Measurements from ENCODE around the gene SPOCD1. TPM values are rescaled to one million over a fixed set of nuclear protein-coding genes. Genes with fewer than 3 reads are reported as not detected.

Gene SPOCD1
- total RNA-seq, 4 donors from 2014 or later: 0.42 to 14.1 (median 0.66) TPM; not detected in 1

DNA sequence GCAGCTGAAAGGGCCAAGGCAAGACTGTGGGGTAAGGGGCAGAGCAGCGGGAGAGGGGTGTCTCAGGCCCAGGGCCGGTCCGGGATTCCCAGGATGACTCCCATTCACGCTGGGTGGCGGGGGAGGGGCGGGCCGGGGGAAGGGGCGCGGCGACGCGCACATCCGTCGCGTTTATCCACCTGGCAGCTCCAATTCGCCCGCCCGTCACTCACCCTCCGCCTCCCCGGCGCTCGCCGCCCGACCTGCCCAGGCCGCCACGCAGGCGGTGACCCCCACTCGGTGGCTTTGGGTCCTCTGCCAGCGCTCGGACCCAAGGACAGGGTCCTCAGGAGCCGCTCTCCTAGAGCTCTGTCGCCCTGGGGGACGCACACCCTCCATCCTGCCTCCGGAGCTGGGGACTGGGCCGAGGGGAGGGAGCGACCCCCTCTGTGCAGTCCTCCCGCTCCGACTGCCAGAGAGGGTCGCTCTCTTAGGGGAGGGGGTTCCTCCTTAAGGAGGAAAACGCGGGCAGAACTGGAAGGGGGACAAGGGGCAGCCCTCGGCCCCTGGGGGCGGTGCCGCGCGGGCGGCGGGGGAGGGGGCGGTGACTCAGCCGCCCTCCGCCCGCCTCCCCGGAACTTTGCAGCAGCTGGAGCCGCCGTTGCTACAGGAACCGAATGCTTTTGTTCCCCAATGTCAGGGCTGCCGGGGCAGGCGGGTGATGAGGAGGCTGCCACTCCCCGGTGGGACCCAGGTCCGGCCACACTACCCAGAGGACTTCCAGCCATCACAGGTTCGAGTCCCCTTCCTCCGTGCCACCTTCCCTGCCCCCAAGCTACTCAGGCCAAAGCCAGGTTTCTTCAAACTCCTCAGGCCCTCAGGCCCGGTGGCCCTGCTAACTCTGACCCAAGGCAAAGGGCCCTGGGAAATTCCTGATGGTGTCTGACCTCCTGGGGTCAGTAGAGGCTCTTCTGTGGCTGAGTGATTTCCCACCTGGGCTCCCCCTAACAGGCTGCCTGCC, 55.1 kb downstream of the SPOCD1 start:
- Histone ChIP-seq H3K36me3 (no peaks in the 10 kb centered on the region), H3K27me3 (peaks cover 0 to 25% of the 10 kb centered on the region in 2 donors), H3K9me3 (no peaks in the 10 kb centered on the region), H3K4me3 (peak overlapping the region; percentile 33 to 54 (median 44)), H3K27ac (peak overlapping the region in 2 of 4 donors; percentile 49 to 50), H3K4me1 (peaks cover 0 to 49% (median 29%) of the 10 kb centered on the region in 4 donors)
- TF ChIP-seq POLR2A (IDR thresholded peaks at IDR 0.05): no peak
- TF ChIP-seq, protein P1, sequence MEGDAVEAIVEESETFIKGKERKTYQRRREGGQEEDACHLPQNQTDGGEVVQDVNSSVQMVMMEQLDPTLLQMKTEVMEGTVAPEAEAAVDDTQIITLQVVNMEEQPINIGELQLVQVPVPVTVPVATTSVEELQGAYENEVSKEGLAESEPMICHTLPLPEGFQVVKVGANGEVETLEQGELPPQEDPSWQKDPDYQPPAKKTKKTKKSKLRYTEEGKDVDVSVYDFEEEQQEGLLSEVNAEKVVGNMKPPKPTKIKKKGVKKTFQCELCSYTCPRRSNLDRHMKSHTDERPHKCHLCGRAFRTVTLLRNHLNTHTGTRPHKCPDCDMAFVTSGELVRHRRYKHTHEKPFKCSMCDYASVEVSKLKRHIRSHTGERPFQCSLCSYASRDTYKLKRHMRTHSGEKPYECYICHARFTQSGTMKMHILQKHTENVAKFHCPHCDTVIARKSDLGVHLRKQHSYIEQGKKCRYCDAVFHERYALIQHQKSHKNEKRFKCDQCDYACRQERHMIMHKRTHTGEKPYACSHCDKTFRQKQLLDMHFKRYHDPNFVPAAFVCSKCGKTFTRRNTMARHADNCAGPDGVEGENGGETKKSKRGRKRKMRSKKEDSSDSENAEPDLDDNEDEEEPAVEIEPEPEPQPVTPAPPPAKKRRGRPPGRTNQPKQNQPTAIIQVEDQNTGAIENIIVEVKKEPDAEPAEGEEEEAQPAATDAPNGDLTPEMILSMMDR (IDR thresholded peaks at IDR 0.05): no peak
- TF ChIP-seq EP300 (IDR thresholded peaks at IDR 0.05): no peak
- DNase-seq (ENCODE audit: low spot score in 2 of 2): no peak
- 5% methylated on average over 26 to 43 of the region's 63 CpGs for WGBS, 2 donors

DNA sequence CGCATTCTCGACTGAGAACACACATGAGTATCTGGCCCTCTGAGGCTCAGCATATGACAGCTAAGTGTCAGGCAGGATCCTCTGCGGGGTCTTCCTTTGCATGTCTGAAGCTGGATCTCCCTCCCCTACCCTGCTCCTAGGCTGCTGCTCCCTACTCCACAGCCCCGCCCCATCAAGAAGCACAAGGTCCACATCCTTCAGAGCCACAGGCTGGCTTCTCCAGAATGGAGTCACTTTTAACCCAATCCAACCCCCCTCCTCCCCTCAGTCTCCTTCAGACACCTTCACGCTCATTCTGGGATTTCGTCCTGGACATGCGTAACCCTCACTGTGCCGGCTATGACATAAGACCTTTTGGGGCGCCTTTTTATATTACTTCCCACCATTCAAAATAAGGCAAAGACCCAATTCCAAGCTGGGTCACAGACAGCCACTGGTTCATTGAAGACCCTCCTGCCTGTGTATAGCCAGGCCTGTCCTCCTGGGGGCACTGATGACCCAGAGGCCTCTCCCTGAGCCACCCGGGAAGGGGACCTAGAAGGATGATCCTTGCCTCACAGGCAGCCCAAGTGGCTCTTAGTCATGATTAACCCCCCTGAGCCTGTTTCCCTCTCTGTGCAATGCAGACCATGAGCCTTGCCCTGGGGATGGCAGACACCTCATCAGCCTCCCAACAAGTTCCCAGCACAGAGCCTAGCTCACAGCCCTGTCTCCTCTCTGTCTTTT, 56.4 kb downstream of the SPOCD1 start:
- WGBS, 2 donors: 78% methylated on average over 9 to 10 of the region's 10 CpGs
- no peak overlapping the region for H3K4me3 ChIP-seq

DNA sequence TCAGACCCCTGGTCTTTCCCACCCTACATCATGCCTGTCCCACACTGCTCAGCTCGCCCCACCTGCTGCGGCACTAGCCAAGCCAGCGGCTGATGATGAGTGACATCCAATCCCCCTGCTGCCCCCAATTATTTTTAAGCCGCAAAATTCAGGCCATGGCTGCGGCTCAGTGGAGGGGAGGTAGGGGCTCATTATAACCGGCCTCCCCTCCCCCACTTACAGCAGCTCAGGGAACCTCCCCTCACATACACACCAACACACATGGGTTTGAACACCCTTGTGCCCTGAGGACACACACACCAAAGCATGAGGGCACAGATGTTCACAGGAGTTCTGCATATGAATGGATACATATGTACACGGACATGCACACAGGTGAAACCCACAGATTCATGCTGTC, 57.0 kb downstream of the SPOCD1 start:
- WGBS, 2 donors: 88 to 90% methylated on average over 7 of the region's 7 CpGs

More for the DNA sequence above, 56.4 kb downstream of the SPOCD1 start:
- Histone ChIP-seq H3K27ac (no peak overlapping the region), H3K36me3 (no peaks in the 10 kb centered on the region), H3K9me3 (no peaks in the 10 kb centered on the region), H3K27me3 (peaks cover 0 to 19% of the 10 kb centered on the region in 2 donors), H3K4me1 (peaks cover 0 to 52% (median 38%) of the 10 kb centered on the region in 4 donors)
- TF ChIP-seq EP300 (IDR thresholded peaks at IDR 0.05): no peak
- TF ChIP-seq, protein P1 (IDR thresholded peaks at IDR 0.05): no peak
- no peak for TF ChIP-seq POLR2A (IDR thresholded peaks at IDR 0.05)
- DNase-seq (ENCODE audit: low spot score in 2 of 2): no peak

DNA sequence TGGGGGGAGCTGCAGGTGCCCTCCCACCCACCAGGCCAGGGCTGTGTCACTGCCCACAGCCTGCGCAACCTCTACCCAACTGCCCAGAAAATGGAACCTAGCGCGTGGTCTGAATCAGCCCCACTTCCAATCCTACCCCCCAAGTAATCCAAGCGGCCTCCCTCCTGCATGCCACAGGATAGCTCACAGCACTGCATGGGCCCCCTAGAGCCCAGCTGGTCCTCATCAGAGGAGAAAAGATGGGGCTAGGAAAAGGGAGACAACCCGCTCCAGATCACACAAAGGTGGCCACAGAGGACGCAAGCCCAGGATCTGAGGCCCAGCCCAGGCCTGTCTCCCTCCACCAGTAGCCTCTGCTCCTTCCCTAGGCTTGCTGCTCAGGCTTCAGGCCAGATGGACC, 57.8 kb downstream of the SPOCD1 start:
- no peak overlapping the region for H3K27ac ChIP-seq
- no peak for DNase-seq (ENCODE audit: low spot score in 2 of 2)
- TF ChIP-seq, protein P1 (IDR thresholded peaks at IDR 0.05): no peak
- TF ChIP-seq POLR2A (IDR thresholded peaks at IDR 0.05): no peak
- TF ChIP-seq EP300 (IDR thresholded peaks at IDR 0.05): no peak
- 95 to 97% methylated on average over 6 of the region's 6 CpGs for WGBS, 2 donors
- no peaks in the 10 kb centered on the region for H3K9me3 ChIP-seq
- H3K4me3 ChIP-seq: no peak overlapping the region
- no peaks in the 10 kb centered on the region for H3K36me3 ChIP-seq
- H3K4me1 ChIP-seq: peaks cover 0 to 56% (median 43%) of the 10 kb centered on the region in 4 donors
- H3K27me3 ChIP-seq: peaks cover 0 to 10% of the 10 kb centered on the region in 2 donors

More for the DNA sequence above, 57.0 kb downstream of the SPOCD1 start:
- H3K27ac ChIP-seq: no peak overlapping the region
- TF ChIP-seq, protein P1 (IDR thresholded peaks at IDR 0.05): no peak
- no peaks in the 10 kb centered on the region for H3K9me3 ChIP-seq
- H3K4me1 ChIP-seq: peaks cover 0 to 56% (median 43%) of the 10 kb centered on the region in 4 donors
- DNase-seq (ENCODE audit: low spot score in 2 of 2): no peak
- H3K27me3 ChIP-seq: peaks cover 0 to 18% of the 10 kb centered on the region in 2 donors
- H3K4me3 ChIP-seq: no peak overlapping the region
- H3K36me3 ChIP-seq: no peaks in the 10 kb centered on the region

Data from tibial nerve (tissue), 4 donors.